Right atrium auricular region (tissue), 2 donors: ENCODE results near the gene WDFY2. TPM values are rescaled to one million over a fixed set of nuclear protein-coding genes. Genes with fewer than 3 reads are reported as not detected.
A peak's percentile ranks its signal among the peaks of the same experiment; 100 is the strongest.

Experiments
- DNase-seq: peaks from one replicate; pipeline ENCODE4 v3.0.0-alpha.2; 2019; ENCODE audit warnings: low spot score
- H3K27ac ChIP-seq, 2 donors: fragments of 200-600 bp; sonication (generic); 1 replicate in 1 of 2; 2 replicates in 1 of 2; pipeline ENCODE4 v1.5.1; 2016 to 2019
- H3K27me3 ChIP-seq, 2 donors: fragments of 200-600 bp; sonication (generic); one replicate each; pipeline versions ENCODE4 v1.5.1 to v1.6.0; 2017 to 2019
- H3K36me3 ChIP-seq: fragments of 200-600 bp; sonication (generic); one replicate; pipeline ENCODE4 v1.5.1; 2016
- H3K4me1 ChIP-seq, 2 donors: fragments of 200-600 bp; sonication (generic); one replicate each; pipeline versions ENCODE4 v1.5.1 to v1.6.0; 2017 to 2019
- H3K4me3 ChIP-seq, 2 donors: fragments of 200-600 bp; sonication (generic); 1 replicate in 1 of 2; 2 replicates in 1 of 2; pipeline ENCODE4 v1.5.1; 2017 to 2019; ENCODE audit warnings: mild to moderate bottlenecking in 1 of 2, moderate library complexity in 1 of 2
- H3K9me3 ChIP-seq, 2 donors: fragments of 200-600 bp; sonication (generic); one replicate each; pipeline ENCODE4 v1.5.1; 2019
- CTCF ChIP-seq, 2 donors: fragments of 200-600 bp; sonication (generic); IDR thresholded peaks; one replicate each; pipeline ENCODE4 v1.5.1; 2019; ENCODE audit warnings: antibody characterized with exemption in 2 of 2
- total RNA-seq, 2 donors: library from RNA; depleted of rRNA; stranded (reverse); fragments of >200 nt; gene quantifications; one replicate each; pipeline ENCODE4 v1.1.0, GENCODE V29; 2016

WDFY2 gene
- total RNA-seq, 2 donors from 2014 or later, result 2.3 to 3.8 TPM

- DNase-seq, result no peak
- Histone ChIP-seq H3K27ac (peak overlapping the region; percentile 47 to 58), H3K4me1 (peaks cover 0 to 43% of the 10 kb centered on the region in 2 donors), H3K36me3 (no peaks in the 10 kb centered on the region), H3K4me3 (no peak overlapping the region), H3K27me3 (no peaks in the 10 kb centered on the region), H3K9me3 (no peaks in the 10 kb centered on the region)
- TF ChIP-seq CTCF (IDR thresholded peaks at IDR 0.05), result no peak
These were observed 36.1 kb downstream of the WDFY2 start for GRCh38 chr13:51620165-51620983.

DNA sequence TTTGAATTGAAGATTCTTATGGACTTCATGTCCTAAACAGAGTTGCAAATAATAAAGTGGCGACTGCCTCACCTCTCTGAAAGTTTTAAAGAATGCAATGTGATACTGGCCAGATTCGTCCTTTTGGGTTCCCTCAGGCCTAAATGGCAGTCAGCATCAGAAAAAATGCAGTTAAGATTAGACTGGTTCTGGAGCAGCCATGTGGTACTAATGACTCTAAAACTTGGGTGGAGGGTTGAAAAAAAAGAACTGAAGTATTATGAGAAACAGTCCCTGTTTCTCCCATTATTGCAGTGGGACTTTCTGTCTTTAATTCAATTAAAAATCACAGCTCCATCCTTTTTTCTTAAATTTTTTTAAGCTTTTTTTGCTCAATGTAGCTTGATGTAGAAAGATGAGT, 37.3 kb downstream of the WDFY2 start:
- Histone ChIP-seq H3K9me3 (no peaks in the 10 kb centered on the region), H3K36me3 (no peaks in the 10 kb centered on the region), H3K4me3 (no peak overlapping the region), H3K27ac (no peak overlapping the region), H3K27me3 (no peaks in the 10 kb centered on the region), H3K4me1 (peaks cover 0 to 54% of the 10 kb centered on the region in 2 donors)
- no peak for TF ChIP-seq CTCF (IDR thresholded peaks at IDR 0.05)
- no peak for DNase-seq

DNA sequence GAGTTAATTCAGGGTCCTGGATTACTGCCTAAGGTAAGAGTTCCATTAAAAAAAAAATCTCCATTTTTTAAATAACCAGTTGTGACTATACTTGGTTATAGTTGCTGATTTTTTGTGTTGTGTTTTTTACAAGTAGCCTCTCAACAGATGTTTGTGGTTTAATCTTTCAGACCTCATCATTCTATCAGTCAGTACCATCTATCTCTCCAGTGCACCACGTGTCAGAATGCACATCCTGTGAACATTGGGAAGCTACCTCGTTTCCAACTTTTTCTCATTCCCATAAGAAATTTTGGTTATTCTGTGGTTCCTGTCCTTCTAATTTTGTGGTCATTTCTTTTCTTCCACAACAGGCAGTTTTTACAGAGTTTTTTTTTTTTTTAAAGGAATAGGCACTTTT, 39.2 kb downstream of the WDFY2 start:
- H3K9me3 ChIP-seq, result no peaks in the 10 kb centered on the region
- no peaks in the 10 kb centered on the region for H3K27me3 ChIP-seq
- no peak overlapping the region for H3K4me3 ChIP-seq
- no peak for TF ChIP-seq CTCF (IDR thresholded peaks at IDR 0.05)
- peaks cover 0 to 54% of the 10 kb centered on the region in 2 donors for H3K4me1 ChIP-seq
- no peak for DNase-seq
- H3K27ac ChIP-seq, result no peak overlapping the region
- H3K36me3 ChIP-seq, result no peaks in the 10 kb centered on the region

- no peak overlapping the region for H3K27ac ChIP-seq
- TF ChIP-seq CTCF (IDR thresholded peaks at IDR 0.05), result no peak
- H3K9me3 ChIP-seq, result no peaks in the 10 kb centered on the region
- H3K36me3 ChIP-seq, result no peaks in the 10 kb centered on the region
- H3K27me3 ChIP-seq, result no peaks in the 10 kb centered on the region
- H3K4me3 ChIP-seq, result no peak overlapping the region
- no peak for DNase-seq
- H3K4me1 ChIP-seq, result peaks cover 0 to 46% of the 10 kb centered on the region in 2 donors
These were observed 39.9 kb downstream of the WDFY2 start for GRCh38 chr13:51624207-51624606.

DNA sequence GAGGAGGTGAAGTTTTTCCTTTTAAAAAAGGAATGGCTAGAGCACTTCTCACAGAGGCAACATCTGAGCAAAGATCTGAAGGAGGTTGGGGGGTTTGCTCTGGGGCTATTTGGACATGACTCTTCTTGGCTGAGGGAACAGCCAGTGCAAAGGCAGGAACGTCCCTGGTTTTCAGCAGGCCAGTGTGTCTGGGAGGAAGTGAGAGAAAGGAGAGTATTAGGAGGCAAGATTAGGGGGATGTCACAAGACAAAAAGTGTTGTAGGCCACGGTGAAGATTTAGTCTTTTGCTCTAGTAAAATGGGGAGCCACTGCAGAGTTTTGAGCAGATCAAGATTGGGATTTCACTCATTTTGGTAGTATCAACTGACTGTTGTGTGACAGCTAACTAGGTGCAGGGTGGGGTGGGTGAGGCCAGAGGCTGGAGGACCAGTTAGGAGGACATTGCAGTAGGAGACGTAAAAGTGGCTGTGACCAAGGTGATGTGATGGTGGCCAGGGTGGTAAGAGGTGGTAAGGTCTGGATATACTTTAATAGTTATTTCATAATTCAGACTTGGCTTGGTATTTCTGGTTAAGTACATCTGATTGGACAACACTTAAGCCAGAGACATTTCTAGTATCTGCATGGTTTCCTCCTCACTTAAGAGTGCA, 40.6 kb downstream of the WDFY2 start:
- H3K4me1 ChIP-seq, result peaks cover 0 to 46% of the 10 kb centered on the region in 2 donors
- no peak overlapping the region for H3K4me3 ChIP-seq
- H3K9me3 ChIP-seq, result no peaks in the 10 kb centered on the region
- no peak overlapping the region for H3K27ac ChIP-seq
- no peak for TF ChIP-seq CTCF (IDR thresholded peaks at IDR 0.05)
- no peaks in the 10 kb centered on the region for H3K36me3 ChIP-seq
- no peaks in the 10 kb centered on the region for H3K27me3 ChIP-seq
- DNase-seq, result no peak
